Measurements from ENCODE around the gene TMOD3. TPM values are rescaled to one million over a fixed set of nuclear protein-coding genes. Genes with fewer than 3 reads are reported as not detected.
A peak's percentile ranks its signal among the peaks of the same experiment; 100 is the strongest.

TMOD3 gene
- total RNA-seq, 2 donors from 2014 or later, result 18.7 to 19.7 TPM

DNA sequence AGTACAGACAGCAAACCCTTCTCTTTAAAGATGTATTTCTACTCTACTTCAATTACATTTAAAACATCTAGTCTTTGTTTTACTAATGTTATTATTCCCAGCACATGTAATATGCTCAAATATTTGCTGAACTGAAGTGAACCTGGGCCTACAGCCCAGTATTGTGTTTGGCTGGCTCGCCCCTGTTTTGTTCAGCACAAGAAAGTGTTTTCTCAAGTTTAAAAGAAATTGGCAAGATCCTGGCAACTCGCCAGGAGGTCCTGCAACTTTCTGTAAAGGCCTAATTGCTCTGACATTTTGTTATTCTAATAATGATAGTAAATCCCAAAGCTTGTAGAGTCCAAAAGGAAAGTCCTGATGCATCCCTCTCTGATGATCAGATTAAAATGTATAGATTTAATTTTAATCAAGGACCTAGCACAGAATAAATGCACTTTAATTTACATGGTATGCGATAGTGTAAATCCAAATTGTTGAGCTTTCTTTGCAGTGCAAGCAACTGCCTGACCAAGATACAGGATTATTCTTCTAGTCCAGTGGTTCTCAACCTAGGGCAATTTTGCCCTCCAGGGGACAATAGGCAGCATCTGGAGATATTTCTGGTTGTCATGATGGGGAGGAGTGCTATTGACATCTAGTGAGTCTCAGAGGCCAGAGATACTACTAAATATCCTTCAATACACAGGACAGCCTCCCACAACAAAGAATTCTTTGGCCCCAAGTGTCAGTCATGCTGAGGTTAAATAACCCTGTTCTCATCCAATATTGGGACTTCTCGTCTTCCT, 35.7 kb upstream of the TMOD3 start:
- no peaks in the 10 kb centered on the region for H3K27me3 ChIP-seq
- peaks cover under 1% of the 10 kb centered on the region for H3K36me3 ChIP-seq
- peak; percentile 70 for DNase-seq (ENCODE audit: low spot score)
- no peaks in the 10 kb centered on the region for H3K9me3 ChIP-seq
- no peak overlapping the region for H3K27ac ChIP-seq
- peaks cover 0 to 18% of the 10 kb centered on the region in 2 donors for H3K4me1 ChIP-seq
- TF ChIP-seq, protein P1, sequence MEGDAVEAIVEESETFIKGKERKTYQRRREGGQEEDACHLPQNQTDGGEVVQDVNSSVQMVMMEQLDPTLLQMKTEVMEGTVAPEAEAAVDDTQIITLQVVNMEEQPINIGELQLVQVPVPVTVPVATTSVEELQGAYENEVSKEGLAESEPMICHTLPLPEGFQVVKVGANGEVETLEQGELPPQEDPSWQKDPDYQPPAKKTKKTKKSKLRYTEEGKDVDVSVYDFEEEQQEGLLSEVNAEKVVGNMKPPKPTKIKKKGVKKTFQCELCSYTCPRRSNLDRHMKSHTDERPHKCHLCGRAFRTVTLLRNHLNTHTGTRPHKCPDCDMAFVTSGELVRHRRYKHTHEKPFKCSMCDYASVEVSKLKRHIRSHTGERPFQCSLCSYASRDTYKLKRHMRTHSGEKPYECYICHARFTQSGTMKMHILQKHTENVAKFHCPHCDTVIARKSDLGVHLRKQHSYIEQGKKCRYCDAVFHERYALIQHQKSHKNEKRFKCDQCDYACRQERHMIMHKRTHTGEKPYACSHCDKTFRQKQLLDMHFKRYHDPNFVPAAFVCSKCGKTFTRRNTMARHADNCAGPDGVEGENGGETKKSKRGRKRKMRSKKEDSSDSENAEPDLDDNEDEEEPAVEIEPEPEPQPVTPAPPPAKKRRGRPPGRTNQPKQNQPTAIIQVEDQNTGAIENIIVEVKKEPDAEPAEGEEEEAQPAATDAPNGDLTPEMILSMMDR (IDR thresholded peaks at IDR 0.05), result no peak
- H3K4me3 ChIP-seq, result no peak overlapping the region

DNA sequence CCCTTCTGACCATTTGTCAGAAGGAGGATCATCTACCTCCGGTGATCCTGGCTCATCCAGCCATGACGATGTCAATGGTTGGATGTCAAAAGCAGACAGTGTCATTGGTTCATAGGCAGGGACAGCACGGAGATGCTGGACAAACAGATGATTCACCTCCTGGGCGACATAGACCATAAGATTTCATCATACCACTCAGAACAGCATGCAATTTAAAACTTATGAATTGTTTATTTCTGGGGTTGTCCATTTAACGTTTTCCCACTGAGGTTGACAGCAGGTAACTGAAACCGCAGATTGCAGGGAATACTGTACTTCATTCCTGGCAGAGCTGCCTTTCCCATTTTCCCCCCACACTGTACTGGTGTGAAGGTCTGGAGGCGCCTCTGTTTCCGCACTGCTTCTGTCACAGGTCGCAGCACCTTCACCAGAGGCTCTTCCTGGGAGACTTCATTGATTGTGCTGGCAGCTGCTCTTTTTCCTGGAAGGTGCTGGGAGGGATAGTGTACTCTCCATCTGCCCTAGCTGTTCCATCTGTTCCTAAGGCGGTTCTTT, 32.5 kb upstream of the TMOD3 start:
- H3K27ac ChIP-seq, result no peak overlapping the region
- no peaks in the 10 kb centered on the region for H3K9me3 ChIP-seq
- no peak overlapping the region for H3K4me3 ChIP-seq
- DNase-seq (ENCODE audit: low spot score), result no peak
- peaks cover 5% of the 10 kb centered on the region for H3K36me3 ChIP-seq
- TF ChIP-seq, protein P1 (IDR thresholded peaks at IDR 0.05), result no peak
- no peaks in the 10 kb centered on the region for H3K27me3 ChIP-seq
- peaks cover 0 to 20% of the 10 kb centered on the region in 2 donors for H3K4me1 ChIP-seq

DNA sequence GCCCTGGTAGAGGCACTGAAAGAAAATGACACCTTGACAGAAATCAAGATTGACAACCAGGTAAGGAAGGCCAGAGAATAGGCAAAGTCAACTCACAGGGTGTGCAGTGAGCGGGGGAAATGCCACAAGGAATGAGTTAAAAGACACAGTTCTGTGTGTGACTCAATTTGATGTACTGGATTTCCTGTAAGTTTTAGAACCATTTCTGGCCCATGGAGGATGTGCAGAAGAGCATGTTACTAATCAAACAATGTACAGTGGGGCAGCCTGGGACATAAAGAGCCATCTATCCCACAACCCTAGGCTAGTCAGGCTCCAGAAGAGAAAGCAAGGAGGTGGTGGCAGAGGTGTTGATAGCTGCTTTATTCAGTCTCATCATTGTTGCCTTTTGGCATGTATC, 31.2 kb upstream of the TMOD3 start:
- TF ChIP-seq, protein P1 (IDR thresholded peaks at IDR 0.05), result no peak
- Histone ChIP-seq H3K4me3 (no peak overlapping the region), H3K4me1 (peaks cover 0 to 13% of the 10 kb centered on the region in 2 donors), H3K9me3 (no peaks in the 10 kb centered on the region), H3K36me3 (peaks cover 5% of the 10 kb centered on the region), H3K27me3 (no peaks in the 10 kb centered on the region), H3K27ac (no peak overlapping the region)
- DNase-seq (ENCODE audit: low spot score), result no peak

DNA sequence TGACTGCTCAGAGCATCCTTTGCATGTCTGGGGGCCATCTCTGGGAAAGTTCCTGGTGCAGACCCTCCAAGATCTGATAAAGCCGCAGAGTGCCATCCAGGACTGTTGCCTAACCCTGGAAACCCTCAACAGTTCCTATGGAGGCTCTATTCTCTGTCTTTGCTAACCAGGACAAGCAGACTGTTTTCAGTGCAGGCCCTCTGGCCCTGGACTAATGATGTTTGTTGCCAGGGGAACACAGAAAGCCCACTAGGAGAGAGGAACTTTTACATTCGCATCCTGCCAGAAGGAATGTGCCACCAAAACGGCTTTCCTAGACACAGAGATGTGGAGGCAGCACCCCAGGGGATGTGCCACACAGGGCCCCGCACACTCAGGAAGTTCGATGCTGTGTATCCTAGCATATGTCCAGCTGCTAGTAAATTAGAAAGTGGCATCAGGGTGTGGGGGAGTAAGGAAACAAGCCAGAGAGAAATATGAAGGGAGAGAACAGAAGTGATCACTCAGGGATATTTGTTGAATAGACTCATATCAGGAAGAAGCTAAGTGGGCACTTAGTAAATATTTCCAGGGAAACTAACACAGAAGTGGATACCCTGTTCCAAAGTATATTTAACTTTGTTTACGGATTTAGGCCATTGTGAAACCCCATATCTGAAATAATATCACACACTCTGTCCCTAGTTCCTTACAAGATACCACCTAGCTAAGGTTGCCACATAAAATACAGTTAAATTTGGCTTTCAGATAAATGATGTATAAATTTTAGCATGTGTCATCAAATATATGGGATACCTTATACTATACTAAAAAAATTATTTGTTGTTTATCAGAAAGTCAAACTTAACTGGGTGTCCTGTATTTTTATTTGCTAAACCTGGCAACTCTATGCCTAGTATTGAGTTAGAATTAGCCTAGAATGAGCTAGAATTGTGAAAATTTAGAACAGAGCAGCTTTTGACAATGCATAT, 29.9 kb upstream of the TMOD3 start:
- peaks cover 5% of the 10 kb centered on the region for H3K36me3 ChIP-seq
- peaks cover 0 to 6% of the 10 kb centered on the region in 2 donors for H3K4me1 ChIP-seq

DNA sequence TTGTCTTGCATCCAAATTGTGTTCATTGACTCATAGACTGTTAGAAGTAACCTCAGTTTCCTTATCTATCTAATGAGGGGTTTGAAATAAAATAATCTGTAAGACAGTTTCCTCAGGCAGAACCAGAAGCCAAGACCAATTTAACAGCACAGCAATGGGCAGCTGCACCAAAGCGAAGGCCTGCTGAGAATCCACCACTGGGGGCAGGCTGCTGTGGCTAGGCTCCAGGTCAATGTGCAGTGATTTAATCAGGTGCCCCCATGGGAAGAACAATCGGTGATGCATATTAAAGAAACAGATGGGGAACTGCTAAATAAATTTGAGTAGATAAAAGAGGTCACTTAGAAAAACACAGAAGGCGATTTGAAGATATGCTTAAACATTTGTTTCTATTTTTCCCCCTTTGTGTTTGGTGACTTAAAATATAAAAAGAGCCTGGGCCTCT, 28.0 kb upstream of the TMOD3 start:
- Histone ChIP-seq H3K4me3 (no peak overlapping the region), H3K36me3 (peaks cover 10% of the 10 kb centered on the region), H3K27ac (no peak overlapping the region), H3K9me3 (no peaks in the 10 kb centered on the region), H3K4me1 (peaks cover 0 to 6% of the 10 kb centered on the region in 2 donors), H3K27me3 (no peaks in the 10 kb centered on the region)
- DNase-seq (ENCODE audit: low spot score), result no peak
- TF ChIP-seq, protein P1 (IDR thresholded peaks at IDR 0.05), result peak in 1 of 2 donors; percentile 64

More for the DNA sequence above, 29.9 kb upstream of the TMOD3 start:
- no peak overlapping the region for H3K4me3 ChIP-seq
- H3K27me3 ChIP-seq, result no peaks in the 10 kb centered on the region
- H3K9me3 ChIP-seq, result no peaks in the 10 kb centered on the region
- no peak overlapping the region for H3K27ac ChIP-seq
- DNase-seq (ENCODE audit: low spot score), result no peak
- TF ChIP-seq, protein P1 (IDR thresholded peaks at IDR 0.05), result no peak

Measured in right atrium auricular region (tissue), 2 donors.